ENCODE results near the gene PRMT9. TPM values are rescaled to one million over a fixed set of nuclear protein-coding genes. Genes with fewer than 3 reads are reported as not detected.

PRMT9 gene
- total and polyA plus RNA-seq, 2 experiments from 2014 or later: 6.0 to 8.6 TPM

GRCh38 chr4:147658501-147658900 is 25.5 kb downstream of the PRMT9 start:
- no peaks in the 10 kb centered on the region for H3K4me1 ChIP-seq (ENCODE audit: insufficient read depth)
- H3F3A ChIP-seq (ENCODE audit: insufficient read depth): no peaks in the 10 kb centered on the region
- no peak for TF ChIP-seq EZH2 (IDR thresholded peaks at IDR 0.05; ENCODE audit: insufficient read depth, poor library complexity, severe bottlenecking)
- no peak for TF ChIP-seq EZH2phosphoT487 (IDR thresholded peaks at IDR 0.05; ENCODE audit: insufficient read depth, low read depth)
- no peaks in the 10 kb centered on the region for H3K9me3 ChIP-seq (ENCODE audit: low read depth)
- H3K4me2 ChIP-seq (ENCODE audit: unreplicated experiment): no peak overlapping the region
- H3K9ac ChIP-seq: no peak overlapping the region
- 47 to 51% methylated on average over 4 of the region's 4 CpGs for WGBS, 2 experiments (ENCODE audit: low coverage in 1 of 2, low lambda C conversion rate in 2 of 2, missing lambda C conversion rate in 2 of 2)
- no peak overlapping the region for H2AFZ ChIP-seq
- H4K20me1 ChIP-seq (ENCODE audit: insufficient read depth): no peaks in the 10 kb centered on the region
- DNase-seq: no peak
- H3K27ac ChIP-seq: no peak overlapping the region
- H3K9me2 ChIP-seq (ENCODE audit: insufficient read depth): no peaks in the 10 kb centered on the region
- H3K36me3 ChIP-seq (ENCODE audit: low read depth): peaks cover 8% of the 10 kb centered on the region
- no peak overlapping the region for H3K4me3 ChIP-seq
- in situ Hi-C loops (cut with MboI): no loop called here
- H3K79me2 ChIP-seq (ENCODE audit: insufficient read depth): no peaks in the 10 kb centered on the region
- H3K27me3 ChIP-seq (replicated peaks; ENCODE audit: insufficient read depth): no peaks in the 10 kb centered on the region

GRCh38 chr4:147655639-147656038 is 28.3 kb downstream of the PRMT9 start:
- TF ChIP-seq EZH2 (IDR thresholded peaks at IDR 0.05; ENCODE audit: insufficient read depth, poor library complexity, severe bottlenecking) (no peak), EZH2phosphoT487 (IDR thresholded peaks at IDR 0.05; ENCODE audit: insufficient read depth, low read depth) (no peak)
- WGBS, 2 experiments (ENCODE audit: low coverage in 1 of 2, low lambda C conversion rate in 2 of 2, missing lambda C conversion rate in 2 of 2): 95 to 97% methylated on average over 2 of the region's 2 CpGs
- Histone ChIP-seq H3K9me3 (ENCODE audit: low read depth) (no peaks in the 10 kb centered on the region), H3K4me1 (ENCODE audit: insufficient read depth) (no peaks in the 10 kb centered on the region), H2AFZ (no peak overlapping the region), H3K36me3 (ENCODE audit: low read depth) (peaks cover 13% of the 10 kb centered on the region), H3K27ac (no peak overlapping the region), H3K9me2 (ENCODE audit: insufficient read depth) (no peaks in the 10 kb centered on the region), H3K4me3 (no peak overlapping the region), H3K79me2 (ENCODE audit: insufficient read depth) (0 out of 2 replicates have a peak, but pooled peaks cover 9% of the 10 kb centered on the region), H3K9ac (no peak overlapping the region), H3F3A (ENCODE audit: insufficient read depth) (no peaks in the 10 kb centered on the region), H3K27me3 (replicated peaks; ENCODE audit: insufficient read depth) (no peaks in the 10 kb centered on the region), H3K4me2 (ENCODE audit: unreplicated experiment) (no peak overlapping the region), H4K20me1 (ENCODE audit: insufficient read depth) (no peaks in the 10 kb centered on the region)
- in situ Hi-C loops (cut with MboI): no loop called here
- no peak for DNase-seq

- peaks cover 29% of the 10 kb centered on the region for H3K79me2 ChIP-seq (ENCODE audit: insufficient read depth)
- WGBS, 2 experiments (ENCODE audit: low coverage in 1 of 2, low lambda C conversion rate in 2 of 2, missing lambda C conversion rate in 2 of 2): 96 to 100% methylated on average over 1 of the region's 1 CpG
- no peak overlapping the region for H3K4me2 ChIP-seq (ENCODE audit: unreplicated experiment)
- H3K9me2 ChIP-seq (ENCODE audit: insufficient read depth): no peaks in the 10 kb centered on the region
- H3K36me3 ChIP-seq (ENCODE audit: low read depth): peaks cover 13% of the 10 kb centered on the region
- H3K9ac ChIP-seq: no peak overlapping the region
- H3K9me3 ChIP-seq (ENCODE audit: low read depth): no peaks in the 10 kb centered on the region
- H3K4me1 ChIP-seq (ENCODE audit: insufficient read depth): no peaks in the 10 kb centered on the region
- H2AFZ ChIP-seq: no peak overlapping the region
- no peak overlapping the region for H3K4me3 ChIP-seq
- H3K27me3 ChIP-seq (replicated peaks; ENCODE audit: insufficient read depth): no peaks in the 10 kb centered on the region
- no peaks in the 10 kb centered on the region for H4K20me1 ChIP-seq (ENCODE audit: insufficient read depth)
- TF ChIP-seq EZH2 (IDR thresholded peaks at IDR 0.05; ENCODE audit: insufficient read depth, poor library complexity, severe bottlenecking) (no peak), EZH2phosphoT487 (IDR thresholded peaks at IDR 0.05; ENCODE audit: insufficient read depth, low read depth) (no peak)
- in situ Hi-C loops (cut with MboI): no loop called here
- DNase-seq: no peak
- no peak overlapping the region for H3K27ac ChIP-seq
- no peaks in the 10 kb centered on the region for H3F3A ChIP-seq (ENCODE audit: insufficient read depth)
Measured at GRCh38 chr4:147651563-147651962, 32.4 kb downstream of the PRMT9 start.

GRCh38 chr4:147648656-147649055 is 35.3 kb downstream of the PRMT9 start:
- no peak overlapping the region for H3K4me2 ChIP-seq (ENCODE audit: unreplicated experiment)
- no peaks in the 10 kb centered on the region for H3K4me1 ChIP-seq (ENCODE audit: insufficient read depth)
- peaks cover 35% of the 10 kb centered on the region for H3K79me2 ChIP-seq (ENCODE audit: insufficient read depth)
- no peak overlapping the region for H3K4me3 ChIP-seq
- H2AFZ ChIP-seq: no peak overlapping the region
- H3K27ac ChIP-seq: no peak overlapping the region
- DNase-seq: no peak
- H3K9me3 ChIP-seq (ENCODE audit: low read depth): no peaks in the 10 kb centered on the region
- H3F3A ChIP-seq (ENCODE audit: insufficient read depth): no peaks in the 10 kb centered on the region
- in situ Hi-C loops (cut with MboI): no loop called here
- no peak overlapping the region for H3K9ac ChIP-seq
- H3K36me3 ChIP-seq (ENCODE audit: low read depth): peaks cover 6% of the 10 kb centered on the region
- no peaks in the 10 kb centered on the region for H3K27me3 ChIP-seq (replicated peaks; ENCODE audit: insufficient read depth)
- TF ChIP-seq EZH2 (IDR thresholded peaks at IDR 0.05; ENCODE audit: insufficient read depth, poor library complexity, severe bottlenecking) (no peak), EZH2phosphoT487 (IDR thresholded peaks at IDR 0.05; ENCODE audit: insufficient read depth, low read depth) (no peak)
- H3K9me2 ChIP-seq (ENCODE audit: insufficient read depth): no peaks in the 10 kb centered on the region
- no peaks in the 10 kb centered on the region for H4K20me1 ChIP-seq (ENCODE audit: insufficient read depth)

- Histone ChIP-seq H3K36me3 (ENCODE audit: low read depth) (no peaks in the 10 kb centered on the region), H3K4me3 (no peak overlapping the region), H3K4me1 (ENCODE audit: insufficient read depth) (no peaks in the 10 kb centered on the region), H3K79me2 (ENCODE audit: insufficient read depth) (peaks cover 22% of the 10 kb centered on the region; the same call in 1 of the 2 replicates), H3K27ac (no peak overlapping the region), H3F3A (ENCODE audit: insufficient read depth) (no peaks in the 10 kb centered on the region), H3K9ac (no peak overlapping the region), H2AFZ (no peak overlapping the region), H3K9me3 (ENCODE audit: low read depth) (no peaks in the 10 kb centered on the region), H4K20me1 (ENCODE audit: insufficient read depth) (no peaks in the 10 kb centered on the region), H3K9me2 (ENCODE audit: insufficient read depth) (no peaks in the 10 kb centered on the region), H3K4me2 (ENCODE audit: unreplicated experiment) (no peak overlapping the region), H3K27me3 (replicated peaks; ENCODE audit: insufficient read depth) (no peaks in the 10 kb centered on the region)
- in situ Hi-C loops (cut with MboI): no loop called here
- TF ChIP-seq EZH2 (IDR thresholded peaks at IDR 0.05; ENCODE audit: insufficient read depth, poor library complexity, severe bottlenecking): no peak
- no peak for DNase-seq
Measured at GRCh38 chr4:147645099-147645498, 38.9 kb downstream of the PRMT9 start.
